HFFc6 (cell line): ENCODE measurements around the gene ENTHD1. TPM values are rescaled to one million over a fixed set of nuclear protein-coding genes. Genes with fewer than 3 reads are reported as not detected.
"Not testable (repeated sequence)": the region's sequence is repeated elsewhere in the genome, so short reads cannot be mapped to it uniquely, and the experiment has no call there.

ENCODE experiments used
- DNase-seq: peaks from one replicate; pipeline ENCODE4 v3.0.0-alpha.2; 2018
- H3K27ac Mint-ChIP-seq: 2 replicates; pipeline ENCODE4 v1.8.0; 2020; ENCODE audit warnings: mild to moderate bottlenecking, mixed read lengths
- H3K27me3 Mint-ChIP-seq: 2 replicates; pipeline ENCODE4 v1.8.0; 2021; ENCODE audit warnings: mild to moderate bottlenecking, moderate library complexity, mixed read lengths; ENCODE audit not compliant: insufficient read depth
- H3K36me3 Mint-ChIP-seq: 2 replicates; pipeline ENCODE4 v1.8.0; 2021; ENCODE audit warnings: low read depth, mixed read lengths
- H3K4me1 Mint-ChIP-seq: 2 replicates; pipeline ENCODE4 v1.8.0; 2020; ENCODE audit warnings: low read depth, mixed read lengths
- H3K4me3 Mint-ChIP-seq: 2 replicates; pipeline ENCODE4 v1.8.0; 2020; ENCODE audit warnings: mild to moderate bottlenecking, moderate library complexity, mixed read lengths
- H3K9me3 Mint-ChIP-seq: 2 replicates; pipeline ENCODE4 v1.8.0; 2020; ENCODE audit warnings: mild to moderate bottlenecking, mixed read lengths
- total RNA-seq, 6 experiments: library from RNA; stranded (reverse); fragmentation: NEBNext Ultra II Directional; extraction: Animal tissue kit (Norgen Biotek cat#: 25700); gene quantifications; 2 replicates in 1 of 6; 3 replicates in 5 of 6; pipeline ENCODE4 v1.2.3, GENCODE V29; 2021
- TF ChIP-seq, protein P1 (sequence below): fragments of 200-600 bp; sonication (generic); IDR thresholded peaks from 2 replicates; pipeline ENCODE4 v1.5.0; 2021; ENCODE audit warnings: antibody characterized with exemption, mild to moderate bottlenecking

Gene ENTHD1
- total RNA-seq, 6 experiments from 2014 or later: not detected

DNA sequence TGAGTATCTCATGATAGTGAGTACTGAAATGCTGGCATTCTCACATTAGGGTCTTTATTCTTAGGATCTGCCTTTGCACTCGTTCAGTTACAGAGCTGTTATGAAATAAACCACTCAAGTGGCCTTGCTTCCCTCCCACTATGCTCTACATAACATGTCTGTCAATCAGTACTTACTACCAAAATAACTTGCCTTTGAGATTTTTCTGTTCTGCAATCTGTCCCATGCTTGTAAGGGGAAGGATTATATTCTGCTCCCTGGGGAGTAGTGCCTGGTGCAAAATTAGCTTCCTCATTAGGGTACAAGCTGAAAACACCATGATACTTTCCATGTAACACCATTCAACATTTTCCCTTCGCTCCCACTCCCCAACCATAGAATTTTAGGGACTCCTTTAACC, 5.4 kb upstream of the ENTHD1 start:
- TF ChIP-seq, protein P1, sequence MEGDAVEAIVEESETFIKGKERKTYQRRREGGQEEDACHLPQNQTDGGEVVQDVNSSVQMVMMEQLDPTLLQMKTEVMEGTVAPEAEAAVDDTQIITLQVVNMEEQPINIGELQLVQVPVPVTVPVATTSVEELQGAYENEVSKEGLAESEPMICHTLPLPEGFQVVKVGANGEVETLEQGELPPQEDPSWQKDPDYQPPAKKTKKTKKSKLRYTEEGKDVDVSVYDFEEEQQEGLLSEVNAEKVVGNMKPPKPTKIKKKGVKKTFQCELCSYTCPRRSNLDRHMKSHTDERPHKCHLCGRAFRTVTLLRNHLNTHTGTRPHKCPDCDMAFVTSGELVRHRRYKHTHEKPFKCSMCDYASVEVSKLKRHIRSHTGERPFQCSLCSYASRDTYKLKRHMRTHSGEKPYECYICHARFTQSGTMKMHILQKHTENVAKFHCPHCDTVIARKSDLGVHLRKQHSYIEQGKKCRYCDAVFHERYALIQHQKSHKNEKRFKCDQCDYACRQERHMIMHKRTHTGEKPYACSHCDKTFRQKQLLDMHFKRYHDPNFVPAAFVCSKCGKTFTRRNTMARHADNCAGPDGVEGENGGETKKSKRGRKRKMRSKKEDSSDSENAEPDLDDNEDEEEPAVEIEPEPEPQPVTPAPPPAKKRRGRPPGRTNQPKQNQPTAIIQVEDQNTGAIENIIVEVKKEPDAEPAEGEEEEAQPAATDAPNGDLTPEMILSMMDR: no peak
- no peaks in the 10 kb centered on the region for H3K4me1 Mint-ChIP-seq
- H3K9me3 Mint-ChIP-seq: no peaks in the 10 kb centered on the region
- H3K36me3 Mint-ChIP-seq: no peaks in the 10 kb centered on the region
- H3K4me3 Mint-ChIP-seq: no peak overlapping the region
- DNase-seq: no peak
- H3K27me3 Mint-ChIP-seq: peaks cover 18% of the 10 kb centered on the region
- no peak overlapping the region for H3K27ac Mint-ChIP-seq

DNA sequence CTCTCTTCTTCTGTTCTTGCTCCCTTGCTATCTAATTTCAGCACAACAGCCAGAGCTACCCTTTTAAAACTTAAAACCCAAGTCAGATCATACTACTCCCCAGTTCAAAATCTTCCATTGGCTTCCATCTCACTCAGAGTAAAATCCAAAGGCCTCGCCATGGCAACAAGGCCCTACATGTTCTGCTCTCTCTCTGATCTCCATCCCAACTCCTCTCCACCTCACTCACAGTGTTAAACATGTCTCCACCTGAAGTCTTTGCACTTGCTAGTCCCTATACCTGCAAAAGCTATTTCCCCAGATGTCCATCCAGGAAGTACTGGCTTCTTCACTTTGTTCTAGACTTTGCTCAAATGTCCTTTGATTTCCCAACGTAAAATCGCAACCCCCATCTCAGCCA, 4.3 kb upstream of the ENTHD1 start:
- DNase-seq: no peak
- Mint-ChIP-seq H3K4me3 (no peak overlapping the region), H3K27me3 (peaks cover 23% of the 10 kb centered on the region), H3K27ac (no peak overlapping the region), H3K4me1 (no peaks in the 10 kb centered on the region), H3K9me3 (no peaks in the 10 kb centered on the region), H3K36me3 (no peaks in the 10 kb centered on the region)
- TF ChIP-seq, protein P1: no peak

DNA sequence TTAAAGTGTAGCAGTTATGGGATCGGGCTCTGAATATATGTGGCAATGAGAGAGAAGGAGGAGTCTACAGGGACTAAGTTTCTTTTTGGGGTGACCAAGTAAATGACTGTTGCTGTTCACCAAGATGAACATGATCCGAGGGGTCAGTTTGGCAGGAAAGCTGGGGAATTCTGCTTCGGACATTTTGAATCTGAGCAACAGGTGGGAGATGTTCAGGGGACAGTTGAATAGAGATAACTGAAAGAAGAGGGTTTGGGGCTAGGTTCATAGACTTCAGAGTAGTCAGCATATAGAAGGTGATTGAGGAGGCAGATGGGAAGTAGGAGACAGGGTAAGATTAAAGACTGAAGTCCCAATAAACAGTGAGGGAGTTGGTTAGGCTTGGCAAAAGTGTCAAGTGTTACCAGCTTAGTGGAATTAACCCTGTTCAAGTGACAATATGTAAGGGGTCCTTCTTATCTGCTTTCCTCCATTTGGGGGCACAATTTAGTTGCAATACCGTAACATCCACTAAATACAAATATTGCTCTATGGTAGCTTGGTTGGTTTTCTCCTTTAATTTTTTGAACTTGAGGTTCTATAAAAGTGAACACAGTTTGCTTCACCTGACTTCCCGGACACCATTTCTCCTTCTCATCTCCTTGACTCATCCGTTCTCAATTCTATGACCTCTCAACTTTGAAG, 2.9 kb upstream of the ENTHD1 start:
- no peaks in the 10 kb centered on the region for H3K9me3 Mint-ChIP-seq
- no peak overlapping the region for H3K27ac Mint-ChIP-seq
- H3K36me3 Mint-ChIP-seq: no peaks in the 10 kb centered on the region
- no peak overlapping the region for H3K4me3 Mint-ChIP-seq
- no peak for DNase-seq
- TF ChIP-seq, protein P1: no peak
- peaks cover 21% of the 10 kb centered on the region for H3K27me3 Mint-ChIP-seq
- H3K4me1 Mint-ChIP-seq: no peaks in the 10 kb centered on the region

DNA sequence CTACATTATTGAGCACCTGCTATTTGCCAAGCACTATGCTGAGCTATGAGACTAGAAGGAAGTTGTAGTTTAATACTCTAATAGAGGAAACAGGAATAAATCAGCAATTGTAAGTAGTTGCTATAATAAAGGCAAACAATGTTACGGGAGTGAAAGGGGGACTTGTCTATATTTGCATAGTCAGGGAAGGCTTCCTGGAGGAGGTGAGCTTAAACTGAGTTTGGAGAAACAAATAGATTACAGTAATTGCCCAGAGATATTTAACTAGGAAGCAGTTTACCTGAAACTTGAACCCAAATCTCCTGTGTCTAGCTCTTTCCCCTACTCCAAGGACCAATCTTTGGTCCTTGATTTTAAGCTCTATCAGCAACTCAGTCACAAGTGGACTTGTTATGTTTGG, 2.1 kb upstream of the ENTHD1 start:
- no peak overlapping the region for H3K4me3 Mint-ChIP-seq

DNA sequence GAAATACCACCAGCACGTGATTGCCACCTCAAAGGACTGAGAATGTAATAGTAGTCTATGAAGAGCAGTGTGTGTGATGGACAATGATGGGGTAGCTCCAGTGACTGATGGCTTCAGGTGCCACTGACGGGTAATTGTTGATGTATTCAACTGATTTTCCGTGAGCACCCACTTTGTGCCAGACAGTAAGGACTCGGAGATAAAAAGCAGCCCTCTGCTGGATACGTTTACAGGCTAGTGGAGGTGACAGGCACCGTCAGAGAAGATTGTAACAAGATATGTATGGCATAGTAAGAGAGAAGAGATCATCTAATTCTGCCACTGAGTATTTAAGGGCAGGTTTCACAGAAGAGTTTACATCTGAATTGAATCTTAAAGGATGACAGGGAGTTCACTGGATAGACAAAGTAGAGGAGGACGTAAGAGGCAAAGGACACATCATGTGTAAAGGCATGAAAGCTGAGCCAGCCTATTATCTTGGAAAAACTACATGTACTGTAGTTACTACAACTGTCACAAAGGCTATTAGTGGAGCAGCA, 1.1 kb upstream of the ENTHD1 start:
- peaks cover 13% of the 10 kb centered on the region for H3K27me3 Mint-ChIP-seq
- H3K36me3 Mint-ChIP-seq: no peaks in the 10 kb centered on the region
- no peak overlapping the region for H3K4me3 Mint-ChIP-seq
- no peak for DNase-seq
- H3K4me1 Mint-ChIP-seq: no peaks in the 10 kb centered on the region
- TF ChIP-seq, protein P1: no peak
- no peak overlapping the region for H3K27ac Mint-ChIP-seq
- no peaks in the 10 kb centered on the region for H3K9me3 Mint-ChIP-seq

More for the DNA sequence above, 2.1 kb upstream of the ENTHD1 start:
- Mint-ChIP-seq H3K27ac (no peak overlapping the region), H3K36me3 (no peaks in the 10 kb centered on the region), H3K4me1 (no peaks in the 10 kb centered on the region), H3K27me3 (peaks cover 14% of the 10 kb centered on the region), H3K9me3 (no peaks in the 10 kb centered on the region)
- no peak for DNase-seq
- TF ChIP-seq, protein P1: no peak

DNA sequence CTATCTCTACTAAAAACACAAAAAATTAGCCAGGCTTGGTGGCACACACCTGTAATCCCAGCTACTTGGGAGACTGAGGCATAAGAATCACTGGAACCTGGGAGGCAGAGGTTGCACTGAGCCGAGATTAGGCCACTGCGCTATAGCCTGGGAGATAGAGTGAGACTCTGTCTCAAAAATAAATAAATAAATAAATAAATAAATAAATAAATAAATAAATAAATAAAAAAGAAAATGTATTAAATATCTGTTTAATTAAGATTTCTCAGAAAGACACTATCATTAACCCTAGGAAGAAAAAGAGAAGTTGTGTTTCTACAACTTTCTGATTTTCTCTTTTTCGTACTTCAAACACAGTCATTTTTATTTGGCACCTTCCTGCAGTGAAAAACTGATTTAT, 3.6 kb downstream of the ENTHD1 start:
- H3K27me3 Mint-ChIP-seq: peaks cover 24% of the 10 kb centered on the region
- H3K36me3 Mint-ChIP-seq: not testable (repeated sequence)

More for the DNA sequence above, 3.6 kb downstream of the ENTHD1 start:
- not testable (repeated sequence) for H3K4me3 Mint-ChIP-seq, H3K4me1 Mint-ChIP-seq, DNase-seq, H3K9me3 Mint-ChIP-seq, H3K27ac Mint-ChIP-seq
